Measurements from ENCODE around the gene TMEM123. TPM values are rescaled to one million over a fixed set of nuclear protein-coding genes. Genes with fewer than 3 reads are reported as not detected.

The TMEM123 gene
- total and polyA plus RNA-seq, 2 of the 13 experiments (the other 11 are each of a cell fraction or from before 2014, with no cell fraction given): 365 to 2,761 TPM

DNA sequence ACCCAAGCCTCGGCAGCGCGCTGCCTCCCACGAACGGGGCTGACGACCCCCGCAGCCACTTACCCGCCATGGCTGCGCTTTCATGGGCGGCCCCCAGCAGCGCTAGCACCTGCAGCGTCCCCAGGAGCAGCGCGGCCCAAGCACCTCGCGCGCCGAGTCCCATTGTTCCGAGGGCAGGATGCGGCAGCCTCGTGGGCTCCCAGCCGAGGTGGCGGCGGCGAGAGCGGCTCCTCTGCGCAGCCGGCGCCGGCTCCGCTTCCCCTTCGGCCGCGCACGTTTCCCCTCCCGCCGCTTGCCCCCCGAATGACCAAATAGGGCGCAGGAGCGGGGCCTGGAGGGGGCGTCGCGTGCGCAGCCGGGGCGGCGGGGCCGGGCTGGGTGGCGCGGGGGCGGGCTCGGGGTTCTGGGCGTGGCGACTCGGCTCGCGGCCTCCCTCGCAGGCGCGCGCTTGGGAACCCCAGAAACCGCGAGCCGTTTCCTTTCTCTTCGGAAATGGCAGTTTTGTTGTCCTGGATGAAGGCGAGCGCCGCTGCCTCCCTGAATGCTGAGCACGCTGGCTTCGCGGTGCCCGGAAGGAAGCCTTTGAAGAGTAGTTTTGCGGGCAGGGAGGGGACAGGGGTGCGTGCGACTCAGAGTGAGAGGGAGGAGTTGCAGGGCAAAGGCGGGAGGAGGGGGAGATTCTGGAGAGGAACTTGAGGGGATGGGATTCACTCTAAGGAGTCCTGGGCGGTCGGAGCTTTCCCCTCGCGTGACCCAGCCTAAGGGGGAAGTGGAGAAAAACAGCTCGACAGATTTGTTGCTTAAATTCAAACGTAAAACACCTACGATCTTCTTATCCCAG, at the start of gene TMEM123 (continued):
- TF ChIP-seq, protein P1, sequence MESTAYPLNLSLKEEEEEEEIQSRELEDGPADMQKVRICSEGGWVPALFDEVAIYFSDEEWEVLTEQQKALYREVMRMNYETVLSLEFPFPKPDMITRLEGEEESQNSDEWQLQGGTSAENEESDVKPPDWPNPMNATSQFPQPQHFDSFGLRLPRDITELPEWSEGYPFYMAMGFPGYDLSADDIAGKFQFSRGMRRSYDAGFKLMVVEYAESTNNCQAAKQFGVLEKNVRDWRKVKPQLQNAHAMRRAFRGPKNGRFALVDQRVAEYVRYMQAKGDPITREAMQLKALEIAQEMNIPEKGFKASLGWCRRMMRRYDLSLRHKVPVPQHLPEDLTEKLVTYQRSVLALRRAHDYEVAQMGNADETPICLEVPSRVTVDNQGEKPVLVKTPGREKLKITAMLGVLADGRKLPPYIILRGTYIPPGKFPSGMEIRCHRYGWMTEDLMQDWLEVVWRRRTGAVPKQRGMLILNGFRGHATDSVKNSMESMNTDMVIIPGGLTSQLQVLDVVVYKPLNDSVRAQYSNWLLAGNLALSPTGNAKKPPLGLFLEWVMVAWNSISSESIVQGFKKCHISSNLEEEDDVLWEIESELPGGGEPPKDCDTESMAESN (CRISPR knock-in tag; conservative IDR thresholded peaks at IDR 0.05): no peak
- TF ChIP-seq ZNF235 (CRISPR knock-in tag; IDR thresholded peaks at IDR 0.05; ENCODE audit: borderline replicate concordance) (no peak; the same call in 1 of the 2 replicates), POLR2G (IDR thresholded peaks at IDR 0.05; ENCODE audit: low read depth, low read length) (peak; percentile 78), ZNF354B (CRISPR knock-in tag; IDR thresholded peaks at IDR 0.05) (no peak; the same call in 1 of the 2 replicates), ZNF343 (CRISPR knock-in tag; IDR thresholded peaks at IDR 0.05) (no peak), ZNF775 (CRISPR knock-in tag; IDR thresholded peaks at IDR 0.05; ENCODE audit: borderline replicate concordance) (no peak), NFATC3 (CRISPR knock-in tag; IDR thresholded peaks at IDR 0.05) (no peak), HNRNPLL (IDR thresholded peaks at IDR 0.05; ENCODE audit: low read depth, low read length, poor library complexity, severe bottlenecking) (peak; percentile 97), HDAC2 (CRISPR knock-in tag; IDR thresholded peaks at IDR 0.05) (peak; percentile 11; the same call in 1 of the 2 replicates), MXI1 (IDR thresholded peaks at IDR 0.05; ENCODE audit: borderline replicate concordance, low read depth, low read length) (no peak; the same call in 2 of the 3 replicates), HES4 (CRISPR knock-in tag; IDR thresholded peaks at IDR 0.05; ENCODE audit: borderline replicate concordance) (peak; percentile 81), ARNTL (CRISPR knock-in tag; IDR thresholded peaks at IDR 0.05) (peak; percentile 48; the same call in 1 of the 2 replicates), ZNF841 (CRISPR knock-in tag; IDR thresholded peaks at IDR 0.05; ENCODE audit: borderline replicate concordance) (peak; percentile 93; the same call in 1 of the 2 replicates), PAF1 (CRISPR knock-in tag; IDR thresholded peaks at IDR 0.05) (no peak), JARID2 (CRISPR knock-in tag; IDR thresholded peaks at IDR 0.05; ENCODE audit: insufficient replicate concordance) (no peak), ZNF468 (CRISPR knock-in tag; IDR thresholded peaks at IDR 0.05) (0 out of 2 replicates have a peak, but pooled peaks have one; percentile 88)
- TF ChIP-seq, protein P2, sequence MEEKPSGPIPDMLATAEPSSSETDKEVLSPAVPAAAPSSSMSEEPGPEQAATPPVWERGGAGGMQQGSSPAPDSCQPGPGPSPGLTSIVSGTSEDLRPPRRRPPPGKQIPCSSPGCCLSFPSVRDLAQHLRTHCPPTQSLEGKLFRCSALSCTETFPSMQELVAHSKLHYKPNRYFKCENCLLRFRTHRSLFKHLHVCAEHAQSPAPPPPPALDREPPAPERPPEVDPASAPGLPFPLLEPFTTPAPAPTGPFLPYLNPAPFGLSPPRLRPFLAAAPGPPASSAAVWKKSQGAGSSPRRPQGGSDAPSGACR (CRISPR knock-in tag; IDR thresholded peaks at IDR 0.05): no peak
- TF ChIP-seq, protein P3, sequence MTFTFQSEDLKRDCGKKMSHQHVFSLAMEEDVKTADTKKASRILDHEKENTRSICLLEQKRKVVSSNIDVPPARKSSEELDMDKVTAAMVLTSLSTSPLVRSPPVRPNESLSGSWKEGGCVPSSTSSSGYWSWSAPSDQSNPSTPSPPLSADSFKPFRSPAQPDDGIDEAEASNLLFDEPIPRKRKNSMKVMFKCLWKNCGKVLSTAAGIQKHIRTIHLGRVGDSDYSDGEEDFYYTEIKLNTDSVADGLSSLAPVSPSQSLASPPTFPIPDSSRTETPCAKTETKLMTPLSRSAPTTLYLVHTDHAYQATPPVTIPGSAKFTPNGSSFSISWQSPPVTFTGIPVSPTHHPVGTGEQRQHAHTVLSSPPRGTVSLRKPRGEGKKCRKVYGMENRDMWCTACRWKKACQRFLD (CRISPR knock-in tag; IDR thresholded peaks at IDR 0.05; ENCODE audit: borderline replicate concordance): 0 out of 2 replicates have a peak, but pooled peaks have one; percentile 57
- TF ChIP-seq, protein P4, sequence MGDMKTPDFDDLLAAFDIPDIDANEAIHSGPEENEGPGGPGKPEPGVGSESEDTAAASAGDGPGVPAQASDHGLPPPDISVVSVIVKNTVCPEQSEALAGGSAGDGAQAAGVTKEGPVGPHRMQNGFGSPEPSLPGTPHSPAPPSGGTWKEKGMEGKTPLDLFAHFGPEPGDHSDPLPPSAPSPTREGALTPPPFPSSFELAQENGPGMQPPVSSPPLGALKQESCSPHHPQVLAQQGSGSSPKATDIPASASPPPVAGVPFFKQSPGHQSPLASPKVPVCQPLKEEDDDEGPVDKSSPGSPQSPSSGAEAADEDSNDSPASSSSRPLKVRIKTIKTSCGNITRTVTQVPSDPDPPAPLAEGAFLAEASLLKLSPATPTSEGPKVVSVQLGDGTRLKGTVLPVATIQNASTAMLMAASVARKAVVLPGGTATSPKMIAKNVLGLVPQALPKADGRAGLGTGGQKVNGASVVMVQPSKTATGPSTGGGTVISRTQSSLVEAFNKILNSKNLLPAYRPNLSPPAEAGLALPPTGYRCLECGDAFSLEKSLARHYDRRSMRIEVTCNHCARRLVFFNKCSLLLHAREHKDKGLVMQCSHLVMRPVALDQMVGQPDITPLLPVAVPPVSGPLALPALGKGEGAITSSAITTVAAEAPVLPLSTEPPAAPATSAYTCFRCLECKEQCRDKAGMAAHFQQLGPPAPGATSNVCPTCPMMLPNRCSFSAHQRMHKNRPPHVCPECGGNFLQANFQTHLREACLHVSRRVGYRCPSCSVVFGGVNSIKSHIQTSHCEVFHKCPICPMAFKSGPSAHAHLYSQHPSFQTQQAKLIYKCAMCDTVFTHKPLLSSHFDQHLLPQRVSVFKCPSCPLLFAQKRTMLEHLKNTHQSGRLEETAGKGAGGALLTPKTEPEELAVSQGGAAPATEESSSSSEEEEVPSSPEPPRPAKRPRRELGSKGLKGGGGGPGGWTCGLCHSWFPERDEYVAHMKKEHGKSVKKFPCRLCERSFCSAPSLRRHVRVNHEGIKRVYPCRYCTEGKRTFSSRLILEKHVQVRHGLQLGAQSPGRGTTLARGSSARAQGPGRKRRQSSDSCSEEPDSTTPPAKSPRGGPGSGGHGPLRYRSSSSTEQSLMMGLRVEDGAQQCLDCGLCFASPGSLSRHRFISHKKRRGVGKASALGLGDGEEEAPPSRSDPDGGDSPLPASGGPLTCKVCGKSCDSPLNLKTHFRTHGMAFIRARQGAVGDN (CRISPR knock-in tag; IDR thresholded peaks at IDR 0.05): peak; percentile 85

Data from HepG2 (cell line).